C4-2B (cell line): ENCODE data around the gene SERPINB12.

Source experiments
- ZFX ChIP-seq: fragments of 450-650 bp; IDR thresholded peaks from 2 replicates; pipeline ENCODE4 v1.6.1; 2017
- TF ChIP-seq, protein P1 (sequence below): fragments of 450-650 bp; conservative IDR thresholded peaks from 2 replicates; pipeline ENCODE4 v1.5.1; 2017; ENCODE audit warnings: mild to moderate bottlenecking

DNA sequence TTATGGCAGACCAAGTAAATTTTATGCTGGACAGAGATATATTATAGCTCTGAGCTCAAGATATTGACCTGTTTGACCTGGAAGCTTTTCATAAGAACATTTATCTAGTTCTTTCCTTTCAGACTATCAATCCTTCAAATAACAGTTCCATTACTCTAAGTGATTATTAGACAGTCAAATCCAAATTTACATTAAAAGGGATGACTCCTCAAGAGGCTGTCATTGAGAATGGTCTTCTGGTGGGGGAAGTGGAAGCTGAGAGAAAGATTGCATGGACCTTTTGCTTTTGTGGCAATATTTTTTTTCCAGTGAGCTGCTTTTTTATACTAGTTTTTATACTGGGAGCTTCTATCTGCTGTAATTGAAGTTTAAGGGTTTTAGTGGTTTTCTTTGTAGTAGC, 14.9 kb upstream of the SERPINB12 start:
- TF ChIP-seq, protein P1, sequence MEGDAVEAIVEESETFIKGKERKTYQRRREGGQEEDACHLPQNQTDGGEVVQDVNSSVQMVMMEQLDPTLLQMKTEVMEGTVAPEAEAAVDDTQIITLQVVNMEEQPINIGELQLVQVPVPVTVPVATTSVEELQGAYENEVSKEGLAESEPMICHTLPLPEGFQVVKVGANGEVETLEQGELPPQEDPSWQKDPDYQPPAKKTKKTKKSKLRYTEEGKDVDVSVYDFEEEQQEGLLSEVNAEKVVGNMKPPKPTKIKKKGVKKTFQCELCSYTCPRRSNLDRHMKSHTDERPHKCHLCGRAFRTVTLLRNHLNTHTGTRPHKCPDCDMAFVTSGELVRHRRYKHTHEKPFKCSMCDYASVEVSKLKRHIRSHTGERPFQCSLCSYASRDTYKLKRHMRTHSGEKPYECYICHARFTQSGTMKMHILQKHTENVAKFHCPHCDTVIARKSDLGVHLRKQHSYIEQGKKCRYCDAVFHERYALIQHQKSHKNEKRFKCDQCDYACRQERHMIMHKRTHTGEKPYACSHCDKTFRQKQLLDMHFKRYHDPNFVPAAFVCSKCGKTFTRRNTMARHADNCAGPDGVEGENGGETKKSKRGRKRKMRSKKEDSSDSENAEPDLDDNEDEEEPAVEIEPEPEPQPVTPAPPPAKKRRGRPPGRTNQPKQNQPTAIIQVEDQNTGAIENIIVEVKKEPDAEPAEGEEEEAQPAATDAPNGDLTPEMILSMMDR, result no peak
- TF ChIP-seq ZFX, result no peak
